GM19455 (cell line): ENCODE results near the gene PCSK1N.

Experiments used
- ATAC-seq: cut with Tn5 transposase; IDR thresholded peaks from one replicate; pipeline ENCODE4 v1.9.1; 2021; ENCODE audit not compliant: unreplicated experiment

The PCSK1N gene

DNA sequence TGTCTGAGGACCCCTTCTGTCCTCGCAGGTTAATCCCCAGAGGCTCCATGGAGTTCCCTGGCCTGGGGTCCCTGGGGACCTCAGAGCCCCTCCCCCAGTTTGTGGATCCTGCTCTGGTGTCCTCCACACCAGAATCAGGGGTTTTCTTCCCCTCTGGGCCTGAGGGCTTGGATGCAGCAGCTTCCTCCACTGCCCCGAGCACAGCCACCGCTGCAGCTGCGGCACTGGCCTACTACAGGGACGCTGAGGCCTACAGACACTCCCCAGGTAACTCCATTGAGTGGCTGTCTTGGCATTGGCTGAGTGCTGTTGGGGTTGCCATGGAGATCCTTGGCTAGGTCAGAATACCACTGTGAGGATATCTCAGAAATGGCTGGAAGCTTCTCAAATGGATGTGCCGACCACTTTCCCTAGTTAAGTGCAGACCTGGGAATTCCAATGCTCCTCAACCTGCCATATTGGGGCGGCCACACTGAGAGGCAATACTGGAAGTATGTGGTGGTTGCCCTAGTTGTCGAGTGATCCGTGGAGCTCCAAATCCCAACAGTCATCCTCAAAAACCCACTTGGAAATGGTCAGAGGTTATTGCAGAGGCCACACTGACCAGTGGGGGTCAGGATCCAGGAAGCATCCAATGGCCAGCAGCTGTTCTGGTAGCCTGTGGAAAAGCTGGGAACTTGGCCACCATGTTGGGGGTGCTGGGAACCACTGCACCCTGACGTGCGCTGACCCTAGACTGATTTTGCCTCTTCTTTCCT lies 44.2 kb downstream of the PCSK1N start:
- no peak for ATAC-seq

DNA sequence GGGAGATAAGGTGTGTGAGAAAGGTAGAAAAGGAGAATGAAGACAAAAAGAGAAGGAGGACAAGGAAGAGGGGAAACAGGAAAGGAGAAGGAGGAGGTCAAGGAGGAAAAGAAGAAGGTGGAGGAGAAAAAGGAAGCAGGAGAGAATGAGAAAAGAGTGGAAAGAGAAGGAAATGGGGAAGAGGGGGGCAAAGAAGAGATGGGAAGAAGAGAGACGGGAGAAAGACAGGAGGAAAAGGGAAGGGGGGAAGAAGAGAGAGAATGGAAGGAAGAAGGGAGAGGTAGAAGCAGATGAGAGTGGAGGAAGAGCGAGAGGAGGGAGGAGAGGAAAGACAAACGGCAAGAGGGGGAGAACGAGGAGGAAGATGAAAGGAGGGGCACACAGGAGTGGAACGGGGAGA lies 44.9 kb downstream of the PCSK1N start:
- no peak for ATAC-seq

DNA sequence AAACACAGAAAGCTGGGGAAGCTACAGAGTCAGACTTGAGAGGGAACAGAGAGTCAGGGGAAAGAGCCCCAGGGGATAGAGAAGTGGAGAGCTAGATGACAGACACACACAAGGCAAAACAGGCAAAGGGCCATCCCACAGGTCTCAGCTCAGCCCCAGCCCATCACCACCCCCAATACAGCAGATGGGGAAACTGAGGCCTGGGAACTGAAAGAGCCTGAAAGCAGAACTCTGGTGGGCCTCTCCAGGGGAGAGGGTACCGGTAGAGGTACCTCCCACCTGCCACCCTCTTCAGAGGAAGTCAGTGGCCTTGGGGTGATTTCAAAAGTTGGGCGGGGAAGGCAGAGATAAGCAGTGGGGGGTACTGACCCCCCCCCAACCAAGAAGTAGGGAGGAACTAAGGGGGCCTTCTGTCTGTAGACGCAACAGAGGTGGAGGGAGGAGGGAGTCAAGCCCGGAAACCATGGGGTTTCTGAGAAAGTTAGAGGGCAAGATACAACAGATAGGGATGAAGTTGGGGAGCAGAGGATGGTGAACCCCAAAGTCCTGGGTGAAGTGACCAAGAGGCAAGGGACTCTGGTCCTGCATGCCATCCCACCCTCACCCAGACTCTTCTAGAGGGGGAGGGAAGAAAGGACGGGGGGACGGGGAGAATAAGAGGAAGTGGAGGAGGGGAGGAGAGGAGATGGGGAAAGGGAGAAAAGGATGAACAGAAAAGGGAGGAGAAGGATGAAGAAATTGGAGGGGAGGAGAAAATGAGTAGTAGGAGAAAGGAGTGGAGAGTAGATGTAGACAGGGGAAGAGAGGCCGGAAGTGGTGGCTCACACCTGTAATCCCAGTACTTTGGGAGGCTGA lies 45.8 kb downstream of the PCSK1N start:
- no peak for ATAC-seq

DNA sequence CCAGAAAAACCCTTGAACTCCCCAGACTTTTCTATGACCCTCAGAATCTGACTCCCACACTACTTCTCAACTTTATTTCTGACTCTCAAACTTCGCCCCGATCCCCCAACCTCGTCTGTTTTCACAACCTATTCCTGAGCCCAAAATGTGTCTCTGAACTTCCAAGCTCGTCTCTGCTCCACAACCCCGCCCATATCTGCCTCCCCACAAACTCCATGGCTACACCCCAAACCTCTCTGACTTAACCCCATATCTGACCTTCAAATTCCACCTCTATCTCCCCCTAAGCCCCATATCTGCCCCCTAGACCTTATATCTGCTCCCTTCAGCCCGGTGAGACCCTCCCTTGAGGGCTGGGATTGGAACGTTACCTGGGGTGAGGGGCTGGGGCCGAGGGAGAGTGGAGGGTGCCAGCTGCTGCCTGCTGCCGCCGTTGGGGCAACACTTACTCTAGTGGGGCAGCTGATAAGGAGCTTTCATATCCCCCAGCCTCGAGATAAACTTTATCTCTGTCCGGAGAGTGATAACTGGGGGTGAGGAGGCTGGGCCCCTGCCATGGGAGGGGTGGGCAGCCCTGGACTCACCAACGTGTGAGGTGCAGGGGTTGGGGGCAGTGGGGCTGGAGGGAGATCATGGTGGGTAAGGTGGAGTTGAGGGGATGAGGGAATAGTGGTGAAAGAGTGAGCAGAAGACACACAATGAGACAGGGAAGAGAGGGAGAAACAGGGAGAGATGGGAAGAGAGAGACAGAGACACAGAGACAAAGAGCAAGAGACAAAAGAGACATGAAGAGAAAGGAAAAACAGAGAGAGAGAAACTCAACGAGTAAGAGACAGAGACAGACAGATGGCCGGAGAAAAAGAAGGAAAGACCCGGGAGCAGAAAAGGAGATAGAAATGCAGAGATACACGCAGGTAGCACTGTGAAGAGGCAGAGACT lies 47.6 kb downstream of the PCSK1N start:
- no peak for ATAC-seq

DNA sequence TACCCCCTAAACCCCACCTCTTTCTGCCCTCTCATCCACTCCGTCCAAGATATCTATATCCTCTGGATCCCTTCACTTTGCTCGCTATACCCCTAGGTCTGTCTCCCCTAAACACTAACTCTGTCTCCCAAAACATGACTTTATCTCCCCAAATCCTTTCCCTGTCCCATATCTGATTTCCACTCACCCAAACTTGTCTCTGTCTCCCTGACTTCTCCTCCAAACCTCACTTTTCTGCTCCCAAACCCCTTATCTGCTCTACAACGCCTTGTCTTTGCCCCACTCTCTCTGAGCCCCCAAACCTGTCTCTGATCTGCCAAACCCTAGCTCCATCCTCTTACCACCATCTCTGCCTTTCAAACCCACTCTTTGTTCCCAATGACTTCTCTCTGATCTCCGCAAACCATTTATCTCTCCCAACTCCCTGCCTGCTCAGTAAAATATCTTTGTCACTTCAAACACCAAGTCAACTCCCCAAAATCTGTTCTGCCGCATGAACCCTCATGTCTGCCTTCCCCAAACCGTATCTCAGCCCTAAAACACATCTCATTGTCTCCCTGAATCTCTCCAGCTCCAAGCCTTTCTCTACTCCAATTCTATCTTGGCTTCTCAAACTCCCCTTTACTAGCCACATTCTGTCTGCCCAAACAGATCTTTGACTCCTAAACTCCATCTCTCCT lies 48.4 kb downstream of the PCSK1N start:
- ATAC-seq, result no peak

DNA sequence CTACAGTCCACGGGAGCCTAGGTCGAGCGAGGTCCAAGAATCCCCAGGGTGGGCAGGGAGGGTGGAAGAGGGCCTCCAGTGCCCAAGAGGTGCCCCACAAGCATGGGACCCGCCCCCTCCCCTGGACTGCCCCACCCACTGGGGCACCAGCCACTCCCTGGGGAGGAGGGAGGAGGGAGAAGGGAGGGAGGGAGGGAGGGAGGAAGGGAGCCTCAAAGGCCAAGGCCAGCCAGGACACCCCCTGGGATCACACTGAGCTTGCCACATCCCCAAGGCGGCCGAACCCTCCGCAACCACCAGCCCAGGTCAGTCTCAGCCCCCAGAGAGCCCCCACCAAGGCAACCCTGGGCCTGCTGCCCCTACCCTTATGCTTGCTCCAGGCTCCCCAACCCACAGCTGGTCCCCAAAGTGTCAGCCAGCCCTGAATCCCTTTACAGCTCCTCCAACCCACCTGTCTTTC lies 49.0 kb downstream of the PCSK1N start, which contains the start of gene GATA1:
TSS of gene GATA1 (plus strand) at position 250 of the 460 bp plus-strand sequence. CDS start 4,520 bp downstream, outside the sequence.
- no peak for ATAC-seq

DNA sequence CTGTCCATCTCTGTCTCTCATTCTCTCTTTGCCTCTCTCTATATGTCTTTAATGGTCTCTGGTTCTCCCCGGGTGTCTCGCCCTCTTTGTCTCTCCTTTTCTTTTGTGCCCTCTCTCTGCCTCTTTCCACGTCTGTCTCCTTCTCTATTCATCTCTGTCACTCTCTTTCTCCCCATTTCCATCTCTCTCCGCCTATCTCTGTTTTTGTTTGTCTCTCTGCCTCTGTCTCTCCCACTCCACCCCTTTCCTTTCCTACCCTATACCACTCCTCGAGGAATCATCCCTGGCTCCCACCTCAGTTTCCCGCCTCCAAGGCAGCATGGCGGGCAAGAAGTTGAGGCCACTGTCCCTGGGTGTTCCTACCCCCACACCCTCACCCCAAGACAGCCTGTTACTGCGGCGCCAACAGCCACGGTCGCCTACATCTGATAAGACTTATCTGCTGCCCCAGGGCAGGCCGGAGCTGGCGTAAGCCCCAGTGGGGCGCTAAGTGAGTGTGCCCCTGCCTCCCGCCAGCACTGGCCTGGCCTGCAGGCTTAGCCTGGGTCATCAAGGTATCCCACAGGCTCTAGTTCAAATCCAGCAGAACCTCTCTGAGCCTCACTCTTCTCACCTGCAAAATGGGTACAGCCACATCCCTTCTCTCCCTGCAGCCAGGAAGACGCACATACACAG lies 49.7 kb downstream of the PCSK1N start:
- ATAC-seq, result no peak

DNA sequence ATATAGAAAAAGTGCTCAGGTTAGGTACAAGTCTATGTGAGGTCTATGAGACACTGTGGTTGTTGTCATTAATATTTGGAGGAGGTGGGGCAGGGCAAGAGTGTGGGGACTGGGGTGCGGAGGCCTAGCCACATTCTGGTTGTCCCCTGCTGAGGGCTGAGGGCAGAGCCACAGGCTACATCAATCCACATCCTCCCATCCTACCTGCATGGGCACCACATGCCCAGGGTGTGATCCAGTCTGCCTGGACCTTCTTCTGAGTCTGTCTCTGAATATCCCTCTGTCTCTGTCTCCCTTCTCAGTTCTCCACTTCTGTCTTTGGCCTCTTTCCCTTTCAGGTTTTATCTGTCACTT lies 50.2 kb downstream of the PCSK1N start:
- ATAC-seq, result no peak

DNA sequence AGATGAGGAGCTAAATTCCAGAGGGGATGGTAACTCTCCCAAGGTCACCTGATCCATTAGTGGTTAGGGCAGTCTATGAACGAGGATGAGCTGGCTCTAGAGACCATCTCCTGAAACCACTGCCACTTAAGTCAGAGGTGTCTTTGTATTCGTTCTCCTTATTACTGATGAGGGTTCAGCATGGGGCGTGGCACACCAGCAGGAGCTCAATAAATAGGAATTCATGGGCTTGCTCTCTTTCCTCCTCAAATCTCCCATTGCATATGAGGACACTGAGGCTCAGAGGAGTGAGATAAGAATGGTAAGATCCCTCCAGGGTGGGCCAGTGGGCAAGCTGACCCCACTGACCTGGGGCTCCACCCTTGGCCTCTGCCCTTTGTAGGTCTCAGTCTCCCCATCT lies 50.7 kb downstream of the PCSK1N start:
- no peak for ATAC-seq

DNA sequence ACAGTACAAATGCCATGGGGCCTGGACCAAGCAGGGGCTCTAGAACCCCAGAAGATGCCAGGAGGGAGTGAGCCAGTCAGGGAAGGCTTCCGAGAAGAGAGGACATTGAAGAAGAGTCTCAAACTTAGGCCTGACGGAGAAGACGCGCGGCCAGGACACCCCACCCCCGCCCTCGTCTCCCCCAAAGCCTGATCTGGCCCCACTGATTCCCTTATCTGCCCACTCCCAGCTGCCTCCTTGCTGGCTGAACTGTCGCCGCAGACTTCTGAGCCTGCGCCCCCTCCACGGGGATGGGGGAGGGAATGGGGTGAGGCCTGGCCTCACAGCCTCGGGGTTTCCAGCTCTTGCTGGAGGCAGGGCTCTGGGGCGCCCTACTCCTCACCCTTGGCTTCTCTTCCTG lies 52.6 kb downstream of the PCSK1N start:
- ATAC-seq, result no peak

DNA sequence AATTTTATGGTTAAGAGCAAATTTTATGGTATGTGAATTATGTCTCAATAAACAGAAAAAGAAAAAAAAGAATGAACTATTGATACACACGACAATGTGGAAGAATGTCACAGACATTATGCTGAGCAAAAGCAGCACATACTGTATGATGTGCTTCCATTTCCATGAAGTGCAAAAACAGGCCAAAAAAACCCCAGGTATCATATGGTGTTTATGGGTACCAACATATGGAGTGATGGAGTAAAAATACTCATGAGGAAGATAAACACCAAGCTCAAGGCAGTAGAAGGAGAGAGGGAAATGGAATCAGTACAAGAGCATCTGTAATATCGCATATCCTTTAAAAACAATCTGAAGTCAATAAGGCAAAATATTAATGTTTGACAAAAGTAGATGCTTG lies 53.2 kb downstream of the PCSK1N start:
- no peak for ATAC-seq

DNA sequence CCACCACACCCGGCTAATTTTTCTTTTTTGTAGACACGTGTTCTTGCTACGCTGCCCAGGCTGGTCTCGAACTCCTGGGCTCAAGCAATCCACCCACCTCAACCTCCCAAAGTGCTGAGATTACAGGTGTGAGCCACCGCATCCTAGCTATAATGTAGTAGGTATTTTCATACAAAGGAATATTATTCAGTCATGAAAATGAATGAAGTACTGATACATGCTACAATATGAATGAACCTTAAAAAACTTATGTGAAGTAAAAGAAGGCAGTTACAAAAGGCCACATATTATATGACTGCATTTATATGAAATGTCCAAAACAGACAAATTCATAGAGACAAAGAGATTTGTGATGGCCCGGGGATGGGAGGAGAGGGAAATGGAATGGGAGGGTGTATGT lies 53.7 kb downstream of the PCSK1N start:
- no peak for ATAC-seq
